GDM1 (cell line): ENCODE data around the gene TCF20.
A peak's percentile ranks its signal among the peaks of the same experiment; 100 is the strongest.

ENCODE experiments used
- DNase-seq: peaks from one replicate; lab custom pipeline; 2025; lab: John Stamatoyannopoulos, UW

The TCF20 gene

GRCh38 chr22:42300259-42301076 lies 30.0 kb upstream of the TCF20 start:
- DNase-seq = peak; percentile 48

- DNase-seq = peak; percentile 81
Measured at GRCh38 chr22:42299586-42300258, 29.3 kb upstream of the TCF20 start.

- no peak for DNase-seq
Measured at GRCh38 chr22:42298746-42299145, 28.3 kb upstream of the TCF20 start.

GRCh38 chr22:42297778-42298177 lies 27.3 kb upstream of the TCF20 start:
- DNase-seq = no peak

- no peak for DNase-seq
Measured at GRCh38 chr22:42296883-42297282, 26.4 kb upstream of the TCF20 start.

GRCh38 chr22:42296381-42296853 lies 26.0 kb upstream of the TCF20 start:
- DNase-seq = no peak

GRCh38 chr22:42294034-42294985 lies 23.9 kb upstream of the TCF20 start:
- no peak for DNase-seq

DNA sequence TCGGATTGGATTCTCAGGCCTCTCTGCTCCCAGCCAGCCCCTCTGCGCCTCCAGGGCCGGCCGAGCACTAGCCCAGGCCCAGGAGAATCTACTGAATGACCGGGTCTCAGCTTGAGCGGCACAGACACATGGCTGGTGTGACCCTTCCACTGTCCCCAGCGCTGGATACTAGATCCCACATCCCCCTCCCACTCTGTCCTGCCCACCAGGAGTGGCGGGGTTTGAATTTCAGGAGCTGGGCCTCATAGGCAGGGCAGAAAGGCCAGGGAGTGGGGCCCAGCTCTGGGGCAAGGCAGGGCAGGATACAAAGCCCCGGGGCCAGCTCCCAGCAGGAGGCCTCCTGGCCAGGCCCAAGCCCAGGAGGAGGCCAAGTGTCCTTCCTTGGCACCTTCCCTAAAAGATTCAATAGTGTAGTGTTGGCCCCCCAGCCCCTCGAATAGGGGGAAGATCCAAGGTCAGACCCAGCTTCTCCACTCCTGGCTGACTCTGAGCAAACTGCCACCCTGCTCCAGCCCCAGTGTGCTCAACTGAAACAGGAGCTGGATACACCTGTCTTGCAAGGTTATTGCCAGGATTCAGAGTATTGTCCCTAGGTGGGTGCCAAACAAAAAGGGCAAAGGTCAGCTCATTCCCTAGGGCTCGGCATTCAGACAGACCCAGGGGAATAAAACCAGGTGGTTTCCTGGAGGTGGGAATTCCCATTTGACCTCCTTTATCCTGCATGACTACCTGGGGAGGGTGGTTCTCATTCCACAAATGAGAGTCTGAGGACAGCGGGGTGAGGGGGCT lies 22.5 kb upstream of the TCF20 start:
- no peak for DNase-seq

DNA sequence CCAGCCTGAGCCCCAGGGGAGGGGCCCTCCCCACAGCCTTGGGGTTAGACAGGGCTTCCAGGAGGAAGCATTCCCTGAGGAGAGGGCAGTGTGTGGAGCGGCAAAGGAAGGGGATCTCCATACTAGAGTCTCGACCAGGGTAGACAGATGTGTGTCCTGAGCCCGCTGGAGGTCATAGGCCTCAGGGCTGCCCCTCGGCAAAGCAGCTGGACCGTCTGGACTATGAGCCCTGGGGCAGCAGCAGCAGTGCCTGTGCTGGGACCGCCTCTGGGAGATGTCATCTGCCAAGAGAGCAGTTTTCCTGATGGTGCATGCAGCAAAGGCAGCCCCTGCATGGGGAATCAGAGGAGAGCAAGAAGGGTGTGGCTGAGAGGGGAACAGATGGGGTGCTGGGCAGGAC lies 20.8 kb upstream of the TCF20 start:
- DNase-seq = no peak

DNA sequence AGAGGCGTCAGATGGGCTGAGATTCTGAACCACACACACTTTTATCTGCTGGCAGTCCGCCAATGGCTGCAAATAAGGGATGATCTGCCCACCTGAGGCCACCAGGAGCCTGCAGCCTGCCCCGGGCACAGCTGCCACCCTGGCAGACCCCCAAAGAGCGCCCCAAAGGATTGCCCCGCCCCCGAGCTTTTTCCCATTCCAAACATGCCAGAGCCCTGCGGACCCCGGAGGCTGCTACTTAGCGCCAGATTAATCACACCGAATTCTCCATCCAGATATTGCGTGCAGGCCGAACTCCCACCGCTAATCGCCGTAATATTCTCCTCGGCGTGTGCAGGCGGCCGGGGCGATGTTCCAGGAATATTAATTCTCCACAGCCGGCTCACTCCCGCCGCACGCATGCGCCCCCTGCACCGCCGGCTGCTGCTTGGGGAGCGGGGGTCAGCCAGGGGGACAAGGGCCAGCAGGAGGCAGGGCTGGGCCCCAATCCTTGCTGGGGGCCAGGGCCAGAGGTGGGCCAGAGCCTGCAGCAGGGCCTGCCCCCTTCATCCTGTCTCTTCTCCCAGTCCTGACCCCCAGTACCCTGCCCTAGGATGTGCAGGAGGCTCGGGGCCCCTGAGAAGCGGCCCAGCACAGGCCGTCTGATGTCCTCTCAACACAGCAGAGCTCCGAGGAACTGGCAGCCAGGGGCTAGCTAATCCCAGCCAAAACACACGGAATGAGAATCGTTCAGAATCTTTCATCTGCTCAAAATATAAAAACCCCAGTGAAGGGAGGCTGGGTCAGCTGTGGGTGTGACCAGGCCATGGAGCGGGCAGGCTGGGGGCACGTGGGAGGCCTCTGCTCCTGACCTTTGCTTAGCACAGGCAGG lies 19.5 kb upstream of the TCF20 start:
- DNase-seq = no peak

GRCh38 chr22:42288791-42289190 lies 18.3 kb upstream of the TCF20 start:
- no peak for DNase-seq

- peak; percentile 63 for DNase-seq
Measured at GRCh38 chr22:42287174-42287890, 16.9 kb upstream of the TCF20 start.

DNA sequence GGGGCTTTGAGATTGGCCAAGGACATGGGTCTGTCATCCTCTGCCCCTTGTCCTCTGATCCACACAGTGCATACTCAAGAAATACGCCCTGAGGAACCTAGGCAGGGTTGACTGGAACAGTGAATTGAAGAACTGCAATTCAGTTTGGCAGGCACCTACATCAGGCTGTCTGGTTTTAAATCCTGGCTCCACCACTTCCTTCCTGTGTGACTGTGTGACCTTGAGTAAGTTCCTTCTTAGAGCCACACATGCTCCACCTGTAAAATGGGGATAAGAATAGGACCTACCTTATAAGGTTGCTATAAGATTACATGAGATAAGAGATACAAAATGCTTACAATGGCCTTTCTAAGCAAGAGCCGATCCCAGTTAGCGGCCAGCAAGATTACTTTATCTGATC lies 15.8 kb upstream of the TCF20 start:
- peak; percentile 45 for DNase-seq

DNA sequence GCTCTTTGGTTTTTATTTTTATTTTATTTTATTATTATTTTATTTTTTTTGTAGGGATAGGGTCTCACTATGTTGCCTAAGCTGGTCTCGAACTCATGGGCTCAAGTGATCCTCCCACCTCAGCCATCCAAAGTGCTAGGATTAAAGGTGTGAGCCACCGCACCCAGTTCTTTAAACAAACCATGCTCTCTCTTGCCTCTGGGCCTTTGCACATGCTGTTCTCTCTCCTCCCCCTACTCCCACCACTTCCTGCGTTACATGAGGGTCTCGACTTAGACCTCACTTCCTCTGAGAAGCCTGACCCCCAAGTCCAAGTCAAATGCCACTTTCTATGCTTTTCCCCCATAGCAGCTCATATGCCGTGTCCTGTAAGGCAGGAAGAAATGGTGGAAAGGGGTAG lies 15.2 kb upstream of the TCF20 start:
- DNase-seq = no peak

- DNase-seq = no peak
Measured at GRCh38 chr22:42284643-42285181, 14.3 kb upstream of the TCF20 start.

DNA sequence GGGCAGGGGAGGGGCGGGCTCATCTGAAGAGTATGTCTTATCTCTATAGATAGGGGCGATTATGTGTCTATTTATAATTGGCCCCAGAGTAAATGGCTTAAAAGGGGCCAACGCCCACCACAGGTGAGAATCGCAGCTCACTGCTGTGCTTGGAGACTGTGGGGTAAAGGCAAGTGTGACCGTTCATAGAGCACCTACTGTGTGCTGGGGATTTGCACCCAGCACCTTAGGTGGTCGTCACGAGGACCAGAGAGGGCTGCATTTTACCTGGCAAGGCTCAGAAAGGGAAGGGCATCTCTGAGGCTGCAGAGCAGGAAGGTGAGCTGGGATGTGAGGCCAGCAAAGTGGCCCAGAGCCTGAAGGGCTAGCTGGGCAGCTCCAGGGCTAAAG lies 13.7 kb upstream of the TCF20 start:
- no peak for DNase-seq

GRCh38 chr22:42283278-42284201 lies 13.1 kb upstream of the TCF20 start:
- DNase-seq = no peak

DNA sequence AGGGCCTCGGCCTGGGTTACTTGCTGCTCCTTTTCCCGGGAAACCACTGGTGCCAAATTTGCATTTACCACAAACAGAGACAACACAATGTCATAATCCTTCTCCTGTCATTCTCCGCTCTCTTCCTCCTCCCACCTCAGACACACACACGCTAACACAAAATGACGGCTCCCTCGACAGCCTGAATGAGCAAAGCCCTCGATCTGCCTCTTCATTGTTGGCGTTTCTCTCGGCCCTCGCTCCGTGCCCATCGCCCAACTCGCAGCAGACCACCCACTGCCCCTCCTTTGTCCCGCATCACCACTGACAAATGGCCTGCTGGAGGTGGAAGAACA lies 12.5 kb upstream of the TCF20 start:
- DNase-seq = no peak
